Germinal center (tissue), 1 donor: ENCODE measurements around the gene ATP2B2.

ENCODE experiments used
- DNase-seq: peaks from one replicate; pipeline ENCODE4 v3.0.0; 2012; ENCODE audit warnings: mixed read lengths, low spot score

The ATP2B2 gene

DNA sequence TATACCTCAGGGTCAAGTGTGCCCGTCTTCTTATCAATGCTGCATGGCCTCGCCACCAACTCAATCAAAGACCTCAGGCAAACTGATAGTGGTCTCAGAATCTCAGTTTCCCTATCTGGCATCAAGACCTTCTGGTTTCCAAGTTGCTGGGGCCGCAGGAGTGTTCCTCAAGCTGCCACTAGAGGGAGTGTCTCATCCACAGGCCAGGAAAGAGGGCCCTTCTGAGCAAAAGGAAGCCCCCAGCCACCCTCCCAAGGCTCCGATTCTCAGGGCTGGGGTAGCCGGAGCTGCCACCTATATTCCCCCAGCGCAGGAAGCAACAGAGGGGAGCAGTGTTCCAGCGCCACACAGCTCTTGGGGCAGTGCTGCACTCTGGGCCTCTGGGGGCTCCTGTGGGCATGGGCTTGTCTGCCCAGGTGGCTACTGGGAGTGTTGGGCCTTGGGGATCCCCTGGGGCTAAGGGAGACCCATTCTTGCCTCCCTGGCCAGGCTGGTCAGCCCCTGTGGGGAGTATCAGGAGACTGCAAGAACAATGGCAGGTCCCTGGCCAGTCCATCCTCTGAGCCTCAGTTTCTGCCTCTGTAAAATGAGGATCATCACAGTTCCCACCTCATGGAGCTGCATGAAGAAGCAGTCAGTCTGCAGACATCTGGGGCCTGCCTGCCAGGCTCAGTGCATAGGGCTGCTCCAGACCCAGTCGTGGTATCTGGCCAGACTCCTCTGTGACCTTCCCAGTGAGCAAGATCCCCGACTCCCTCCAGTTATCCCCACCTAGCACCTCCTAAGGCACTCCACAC, 161.0 kb downstream of the ATP2B2 start:
- peak; percentile 73 for DNase-seq

DNA sequence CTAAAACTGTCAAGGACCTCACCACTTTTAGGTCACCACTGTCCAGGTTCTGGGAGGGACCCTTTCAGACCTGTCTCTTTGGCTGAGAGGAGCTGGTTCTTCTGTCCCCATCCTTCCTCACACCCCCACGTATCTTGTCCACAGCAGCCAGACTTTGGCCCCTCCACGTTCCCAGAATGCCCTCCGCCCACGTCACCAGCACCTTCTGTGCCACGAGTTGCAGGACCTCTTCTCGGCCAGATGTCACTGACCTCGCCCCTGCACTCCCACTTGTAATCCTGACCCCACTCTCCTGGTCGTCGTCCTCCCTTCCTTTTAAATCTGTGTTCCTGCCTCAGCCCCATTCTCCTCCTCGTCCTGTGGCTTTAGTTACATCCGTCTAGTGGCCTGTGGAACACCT, 161.9 kb downstream of the ATP2B2 start:
- no peak for DNase-seq

DNA sequence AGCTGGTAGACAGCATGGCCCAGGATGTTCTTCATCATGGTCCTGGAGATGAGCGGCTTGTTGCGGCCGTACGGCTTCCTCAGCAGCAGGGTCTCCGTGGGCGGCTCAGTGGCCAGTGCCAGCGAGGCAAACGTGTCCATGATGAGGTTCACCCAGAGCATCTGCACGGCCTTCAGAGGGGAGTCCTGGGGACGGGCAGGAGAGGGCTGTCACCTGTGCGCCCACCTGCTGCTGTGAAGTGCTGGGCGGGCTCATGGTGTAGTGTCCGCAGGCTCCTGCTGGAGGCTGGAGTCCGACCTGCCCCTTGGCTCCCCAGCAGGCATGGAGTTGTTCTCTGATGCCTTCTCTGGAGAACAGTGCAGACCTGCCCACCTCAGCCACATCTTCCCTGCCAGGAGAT, 162.6 kb downstream of the ATP2B2 start:
- no peak for DNase-seq

DNA sequence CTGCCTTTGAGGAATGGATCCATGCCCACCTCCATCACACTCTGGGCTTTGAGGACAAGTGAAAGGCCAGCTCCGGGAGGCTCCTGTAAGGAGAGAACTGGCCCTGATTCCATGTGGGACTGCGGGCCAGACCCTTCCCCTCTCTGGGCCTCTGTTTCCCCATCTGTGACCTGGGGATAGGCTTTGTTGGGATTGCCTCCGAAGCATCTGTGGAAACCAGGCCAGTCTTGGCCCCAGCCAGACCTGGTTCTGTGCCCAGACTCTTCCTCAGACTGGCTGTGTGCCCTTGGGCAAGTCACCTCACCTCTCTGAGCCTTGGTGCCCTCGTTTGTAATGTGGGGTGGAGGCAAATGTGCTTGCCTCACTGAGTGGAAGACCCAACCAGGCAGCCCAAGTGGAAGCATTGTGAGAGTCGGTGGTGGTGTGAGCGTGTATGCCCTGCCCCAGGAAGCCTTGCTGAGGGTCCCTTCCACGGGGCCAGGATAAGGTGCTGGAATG, 163.4 kb downstream of the ATP2B2 start:
- DNase-seq = no peak

DNA sequence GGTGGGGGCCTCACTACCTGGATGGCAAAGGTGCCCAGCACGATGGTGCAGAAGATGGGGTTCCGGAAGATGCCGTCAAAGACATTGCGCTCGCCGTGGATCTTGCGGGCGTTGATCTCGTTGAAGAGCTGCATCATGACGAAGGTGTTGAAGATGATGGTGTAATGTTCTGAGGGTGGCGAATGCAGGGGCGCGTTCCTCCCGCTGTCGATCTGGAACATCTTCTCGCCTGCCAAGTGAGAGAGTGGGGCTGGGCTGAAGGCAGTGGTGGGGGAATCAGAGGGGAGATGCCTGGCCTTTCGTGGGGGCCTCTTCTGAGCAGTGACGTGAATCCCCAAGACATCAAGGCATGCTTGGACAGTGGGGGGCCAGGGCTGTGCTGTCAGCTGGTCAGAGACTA, 164.9 kb downstream of the ATP2B2 start:
- DNase-seq = no peak

DNA sequence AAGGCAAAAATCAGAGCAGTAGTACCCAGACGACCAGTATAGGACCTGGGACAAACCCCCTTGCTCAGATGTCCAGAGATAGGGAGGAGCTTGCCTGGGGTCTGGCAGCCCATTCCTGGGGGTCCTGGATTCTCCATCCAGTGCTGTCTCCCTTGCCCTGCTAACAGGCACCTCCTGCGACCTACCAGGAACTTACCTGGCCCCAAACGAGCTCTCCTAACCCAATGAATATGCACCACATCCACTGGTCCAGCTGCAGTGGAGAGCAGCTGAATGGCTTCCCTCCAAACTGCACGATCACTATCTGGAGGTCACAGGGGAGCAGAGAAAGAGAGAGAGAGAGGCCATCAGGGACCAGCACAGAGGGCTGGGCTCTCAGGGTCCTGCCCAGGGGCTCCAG, 165.3 kb downstream of the ATP2B2 start:
- no peak for DNase-seq

DNA sequence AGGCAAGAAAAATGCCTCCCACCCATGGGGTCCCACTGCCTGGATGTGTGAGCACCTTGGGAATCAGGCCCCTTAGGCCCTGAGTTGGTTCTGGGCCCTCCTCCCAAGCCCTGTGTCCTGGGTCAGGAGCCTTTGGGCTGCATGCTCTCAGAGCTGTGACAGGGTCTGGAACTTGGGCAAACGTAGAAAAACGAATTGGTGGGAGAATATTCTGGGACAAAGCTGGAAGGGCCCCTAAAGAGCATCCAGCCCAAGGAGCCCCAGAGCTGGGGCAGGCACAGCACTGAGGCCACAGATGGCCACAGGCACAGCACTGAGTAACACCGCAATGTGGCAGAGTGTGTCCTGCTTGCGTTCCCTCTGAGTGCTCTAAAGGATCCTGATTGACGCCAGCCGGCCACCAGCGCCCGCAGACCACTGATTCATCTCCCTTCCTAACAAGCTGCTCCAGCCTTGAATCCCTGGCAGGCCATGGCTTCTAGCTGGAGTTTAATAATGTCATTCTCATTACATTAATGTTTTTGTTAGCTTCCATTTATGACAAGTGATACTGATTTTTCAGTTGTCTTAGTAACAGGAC, 165.9 kb downstream of the ATP2B2 start:
- DNase-seq = no peak

DNA sequence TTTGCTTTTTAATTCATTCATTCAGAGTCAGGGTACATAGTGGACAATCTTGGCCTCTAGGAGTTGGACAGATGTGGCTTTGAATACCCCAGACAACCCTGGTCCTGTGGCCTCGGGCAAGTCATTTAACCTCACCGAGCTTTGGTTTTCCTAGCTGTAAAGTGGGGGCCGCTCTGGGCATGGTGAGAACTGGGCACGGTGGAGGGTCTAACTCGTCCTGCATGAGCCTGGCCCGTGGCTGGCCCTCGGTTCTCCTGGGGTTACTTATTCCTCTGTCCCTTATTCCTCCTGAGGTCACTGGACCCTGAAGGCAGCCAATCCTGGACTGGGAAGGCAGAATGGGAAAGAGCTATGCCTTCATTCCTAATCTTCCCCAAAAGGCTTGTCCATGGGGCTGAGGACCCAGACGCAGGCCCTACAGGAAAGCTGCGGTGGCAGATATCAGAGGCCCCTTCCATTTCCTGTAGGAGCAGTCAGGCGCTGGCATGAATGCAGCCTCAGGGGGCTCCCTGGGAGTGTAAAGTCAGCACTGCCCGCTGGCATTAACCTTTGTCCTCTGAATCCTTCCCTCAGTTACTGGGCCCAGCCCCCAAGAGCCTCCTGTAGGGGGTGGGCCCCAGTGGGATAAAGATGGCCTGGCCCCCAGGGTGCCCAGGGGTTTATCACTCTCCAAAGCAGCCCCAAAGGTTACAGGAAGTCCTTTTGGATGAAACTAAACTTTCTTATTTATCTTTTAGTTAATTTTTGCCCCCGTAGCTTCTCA, 166.6 kb downstream of the ATP2B2 start:
- no peak for DNase-seq

DNA sequence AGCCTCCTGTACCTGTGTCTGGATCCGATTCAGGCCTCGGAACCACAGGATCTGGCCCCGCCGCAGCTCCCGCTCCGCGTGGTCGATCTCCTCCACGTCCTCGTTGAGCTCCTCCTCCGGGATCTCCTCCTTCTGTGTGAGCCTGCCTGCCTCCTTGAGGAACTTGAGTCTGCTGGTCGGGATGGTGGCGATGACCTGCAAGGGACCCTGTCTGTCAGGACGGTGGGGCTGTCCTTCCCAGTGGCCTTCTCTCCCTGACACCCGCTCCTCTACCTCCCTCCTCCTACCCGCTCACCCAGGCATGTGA, 167.3 kb downstream of the ATP2B2 start:
- DNase-seq = no peak

DNA sequence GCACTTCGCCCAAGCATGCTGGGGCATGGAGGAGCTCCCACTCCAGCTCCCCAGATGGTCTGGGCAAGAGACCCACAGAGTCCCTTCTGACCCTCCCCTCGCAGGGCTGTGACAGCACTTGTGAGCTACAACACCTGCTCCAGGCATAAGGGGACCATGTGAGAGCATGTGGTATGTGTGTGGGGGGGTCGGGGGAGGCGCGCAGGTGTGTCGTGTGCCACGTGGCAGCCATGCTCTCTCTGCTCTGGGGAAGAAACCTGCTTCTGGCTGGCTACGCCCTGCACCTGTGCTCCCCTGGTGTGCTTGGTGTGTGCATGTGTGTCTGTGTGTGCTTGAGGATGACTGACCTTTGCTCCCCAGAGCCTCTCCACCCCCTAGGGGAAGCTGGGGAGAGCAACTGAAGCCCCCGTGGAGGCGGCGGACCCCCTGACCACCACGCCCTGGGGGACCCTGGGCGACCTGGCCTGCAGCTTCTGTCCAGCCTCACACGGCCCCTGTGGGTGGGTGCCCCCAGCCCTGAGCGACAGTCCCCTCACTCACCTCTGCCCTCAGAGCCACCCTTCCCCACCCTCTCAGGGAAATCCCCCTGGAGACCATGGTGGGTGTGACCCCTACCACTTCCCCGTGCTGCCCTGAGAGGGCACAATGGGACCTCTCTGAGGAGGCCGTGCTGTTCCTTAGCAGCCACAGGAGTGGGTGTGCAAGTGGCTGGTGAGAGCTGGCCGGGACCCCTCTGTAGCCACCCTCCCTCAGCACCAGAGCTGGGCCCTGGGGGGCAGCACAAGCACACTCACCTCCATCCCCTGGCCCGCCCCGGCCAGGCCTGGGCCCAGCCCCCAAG, 167.8 kb downstream of the ATP2B2 start:
- DNase-seq = no peak

DNA sequence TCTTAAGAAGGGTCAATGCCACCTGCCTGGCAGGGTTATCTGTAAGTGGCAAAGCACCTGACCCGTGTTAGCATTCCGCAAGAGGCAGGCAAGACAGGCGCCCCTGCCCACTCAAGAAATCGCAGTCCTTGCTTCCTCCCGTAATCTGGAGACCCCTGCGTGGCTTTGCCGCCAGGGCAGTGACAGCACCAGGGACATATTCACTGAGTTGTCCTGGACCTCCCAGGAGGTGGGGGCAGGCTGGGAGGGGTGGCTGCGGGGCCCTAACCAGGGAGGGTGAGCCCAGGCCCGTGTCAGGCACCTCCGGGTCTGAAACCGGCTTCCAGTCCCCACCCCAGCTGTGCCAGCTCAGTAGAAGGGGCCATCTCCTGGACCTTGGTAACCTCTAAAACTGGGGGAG, 168.6 kb downstream of the ATP2B2 start:
- no peak for DNase-seq

DNA sequence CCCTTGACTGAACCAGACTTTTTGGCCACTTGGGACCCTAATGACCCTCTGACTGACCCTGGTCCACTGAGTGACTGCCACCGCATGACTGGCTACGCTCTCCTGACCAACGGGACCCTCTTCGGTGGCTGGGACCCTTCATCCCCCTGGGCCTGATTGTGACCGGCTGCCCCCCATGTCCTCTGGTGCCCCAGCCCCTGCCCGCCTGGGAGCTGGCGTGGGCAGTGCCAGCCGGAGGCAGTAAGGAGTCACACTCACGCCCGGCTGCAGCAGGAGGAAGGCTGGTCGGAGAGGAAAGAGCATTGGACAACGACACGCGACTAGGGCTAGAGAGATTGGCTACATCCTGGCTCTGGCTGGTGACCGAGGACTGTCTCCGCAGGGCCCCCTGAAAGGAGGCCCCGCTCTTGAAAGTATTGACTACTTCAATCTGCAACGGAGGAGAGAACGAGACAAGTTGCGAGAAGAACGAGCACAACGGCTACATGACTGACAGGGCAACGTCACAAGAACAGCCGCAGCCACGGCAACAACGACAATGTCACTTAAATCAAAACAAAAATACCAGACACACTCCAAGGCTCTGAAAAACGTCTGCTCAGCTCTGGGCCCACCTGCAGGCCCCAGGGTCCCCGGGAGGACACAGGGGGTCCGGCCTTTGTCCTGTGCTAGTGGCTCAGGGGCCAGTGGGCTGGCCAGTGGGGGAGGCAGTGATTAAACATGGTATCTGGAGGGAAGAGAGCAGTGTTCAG, 169.3 kb downstream of the ATP2B2 start:
- DNase-seq = no peak

DNA sequence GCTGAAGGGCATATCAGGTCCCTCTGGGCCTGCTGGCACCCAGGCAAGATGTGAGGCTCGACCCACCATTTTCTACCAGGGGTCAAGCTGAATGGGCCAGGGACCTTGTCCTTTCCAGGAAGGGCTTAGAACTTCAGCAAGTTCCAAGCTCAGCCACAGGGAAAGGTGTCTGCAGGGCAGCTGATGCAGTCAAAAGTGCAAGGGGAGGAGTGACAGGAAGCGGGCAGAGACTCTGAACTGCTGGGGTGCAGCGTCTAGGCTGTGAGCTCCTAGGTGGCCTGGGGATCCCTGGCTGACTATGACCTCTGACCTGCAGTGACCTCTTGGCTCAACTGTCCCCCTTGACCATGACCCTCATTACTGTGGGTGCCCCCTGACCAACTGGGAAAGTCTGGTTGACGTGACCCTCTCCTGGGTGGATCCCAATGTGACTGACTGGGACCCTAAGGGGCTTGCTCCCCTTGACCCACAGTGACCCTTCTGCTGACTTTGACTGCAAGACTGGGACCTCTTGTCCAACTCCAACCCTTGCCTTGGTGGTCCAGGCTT, 170.1 kb downstream of the ATP2B2 start:
- DNase-seq = no peak

DNA sequence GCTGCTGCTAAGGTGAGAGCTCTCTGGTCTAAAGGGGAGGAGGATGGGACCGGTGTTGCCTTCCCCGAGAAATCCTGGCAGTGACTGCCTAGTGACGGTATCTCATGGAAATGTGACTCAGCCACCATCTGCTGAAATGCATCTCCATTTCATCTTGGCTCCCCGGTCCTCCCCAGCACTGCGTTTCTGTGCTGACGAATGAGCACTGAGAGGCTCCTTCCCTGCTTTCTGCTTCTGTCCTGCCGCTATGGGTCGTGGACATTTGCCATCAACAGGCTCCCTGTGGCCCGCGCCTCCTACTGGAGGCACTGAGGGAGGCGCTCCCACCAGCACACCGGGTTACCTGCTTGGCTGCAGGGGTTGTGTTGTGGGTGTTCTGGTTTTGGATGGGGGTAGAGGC, 170.9 kb downstream of the ATP2B2 start:
- DNase-seq = no peak

DNA sequence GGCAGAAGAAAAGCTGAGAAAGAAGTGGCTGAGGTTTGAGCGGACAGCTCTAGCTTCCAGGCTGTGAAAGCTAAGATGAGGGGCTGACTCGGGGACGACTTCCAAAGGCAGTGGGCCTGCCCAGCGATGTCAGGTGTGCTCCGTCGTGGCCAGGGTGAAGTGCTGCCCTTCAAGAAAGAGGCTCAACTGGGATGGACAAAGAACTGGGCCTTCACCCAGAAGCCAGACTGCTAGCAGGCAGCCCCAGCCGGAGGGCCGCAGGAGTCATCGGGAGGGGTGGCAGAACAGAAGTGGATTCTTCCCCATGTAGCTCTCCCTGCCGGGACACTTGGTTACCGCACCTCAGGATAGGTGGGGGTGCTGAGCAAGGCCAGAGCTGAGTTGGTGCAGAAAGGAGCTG, 171.3 kb downstream of the ATP2B2 start:
- no peak for DNase-seq

DNA sequence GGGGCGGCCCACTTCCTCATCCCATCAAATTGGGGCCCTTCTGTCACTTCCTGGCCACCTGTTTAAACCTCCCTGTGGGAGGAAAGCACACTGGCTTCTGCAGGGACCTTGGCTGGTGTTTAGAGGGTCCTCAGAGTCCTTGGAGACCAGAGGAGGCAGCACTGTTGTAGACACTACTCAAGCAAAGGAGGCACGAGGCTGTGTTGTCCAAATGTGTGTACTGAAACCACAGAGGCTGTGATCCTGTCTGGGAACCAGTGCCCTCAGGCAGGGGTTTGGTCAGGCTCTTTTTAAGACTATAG, 172.1 kb downstream of the ATP2B2 start:
- no peak for DNase-seq

DNA sequence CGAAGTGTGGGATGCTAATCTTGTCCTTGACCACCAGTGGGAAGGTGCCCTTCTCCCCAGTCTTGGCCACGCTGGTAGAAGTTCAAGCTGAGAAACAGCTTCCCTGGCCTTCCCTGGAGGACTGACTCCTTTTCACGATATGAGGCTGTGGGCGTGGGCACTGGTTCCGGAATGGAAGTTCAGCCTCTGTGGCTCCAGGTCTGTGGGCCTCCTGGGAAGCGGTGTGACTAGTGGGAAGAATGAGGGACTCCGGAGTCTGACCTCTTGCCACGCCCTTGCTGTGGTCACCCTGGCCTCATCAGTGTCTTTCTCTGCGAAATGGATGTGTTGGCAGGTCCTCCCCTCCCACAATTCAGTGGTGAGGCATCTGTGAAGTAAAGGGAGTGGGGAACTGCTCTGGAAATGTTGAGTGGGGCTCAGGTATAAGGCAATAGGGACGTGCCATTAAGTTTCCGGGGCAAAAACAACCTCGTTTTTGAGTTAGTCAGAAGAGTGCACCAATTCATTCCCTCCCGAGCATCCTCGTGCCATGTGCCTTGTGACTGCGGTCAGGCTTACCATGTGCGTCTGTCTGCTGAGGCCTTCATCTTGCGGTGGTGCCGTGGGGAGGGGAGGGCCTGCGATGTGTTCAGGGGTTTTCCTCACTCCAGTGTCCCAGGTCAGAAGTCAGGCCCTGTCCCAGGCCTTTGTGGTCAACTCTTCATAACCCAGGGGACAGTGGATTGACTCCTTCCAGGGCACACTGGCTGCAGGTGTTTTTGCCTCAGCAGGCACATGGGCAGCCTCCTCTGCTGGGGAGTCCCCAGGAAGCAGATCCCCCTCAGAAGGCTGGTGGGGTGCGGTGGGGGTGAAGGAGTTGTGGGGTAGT, 172.7 kb downstream of the ATP2B2 start:
- DNase-seq = no peak

DNA sequence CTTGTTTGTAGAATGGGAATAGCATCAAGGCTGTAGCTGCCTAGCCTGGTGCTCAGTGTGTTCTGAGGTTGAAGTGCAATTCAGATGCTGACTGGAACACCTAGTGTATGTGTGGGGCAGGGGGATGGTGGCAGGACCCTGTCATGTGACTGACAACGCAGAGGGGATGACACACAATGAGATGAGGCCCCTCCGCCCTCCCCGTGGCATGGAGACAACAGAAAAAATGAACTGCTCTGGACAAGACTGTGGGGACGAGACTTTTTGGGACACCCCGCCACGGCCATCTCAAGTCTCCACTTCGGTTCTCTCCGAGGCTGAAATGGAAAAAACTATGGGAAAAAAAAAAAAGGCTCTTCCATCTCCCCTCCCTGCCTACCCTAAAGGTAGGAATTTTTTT, 174.1 kb downstream of the ATP2B2 start:
- no peak for DNase-seq

DNA sequence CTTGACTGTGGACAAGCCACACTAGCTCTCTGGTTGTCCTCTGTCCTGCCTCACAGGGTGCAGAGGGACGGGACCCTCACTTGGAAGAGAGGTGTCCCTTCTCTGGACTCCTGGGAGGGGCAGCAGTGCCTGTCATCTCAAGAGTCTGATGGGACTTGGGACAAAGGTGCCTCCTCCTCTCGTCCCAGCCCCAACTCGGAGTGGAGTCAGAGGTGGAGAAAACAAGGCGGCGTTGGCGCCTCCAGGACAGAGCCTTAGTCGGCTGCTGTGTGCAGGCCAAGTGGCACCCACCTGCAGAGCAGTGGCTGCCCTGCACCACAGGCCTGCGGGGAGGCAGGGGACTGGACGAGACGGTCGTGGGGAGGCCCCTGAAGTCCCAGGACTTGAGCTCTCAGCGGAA, 175.1 kb downstream of the ATP2B2 start:
- DNase-seq = no peak

DNA sequence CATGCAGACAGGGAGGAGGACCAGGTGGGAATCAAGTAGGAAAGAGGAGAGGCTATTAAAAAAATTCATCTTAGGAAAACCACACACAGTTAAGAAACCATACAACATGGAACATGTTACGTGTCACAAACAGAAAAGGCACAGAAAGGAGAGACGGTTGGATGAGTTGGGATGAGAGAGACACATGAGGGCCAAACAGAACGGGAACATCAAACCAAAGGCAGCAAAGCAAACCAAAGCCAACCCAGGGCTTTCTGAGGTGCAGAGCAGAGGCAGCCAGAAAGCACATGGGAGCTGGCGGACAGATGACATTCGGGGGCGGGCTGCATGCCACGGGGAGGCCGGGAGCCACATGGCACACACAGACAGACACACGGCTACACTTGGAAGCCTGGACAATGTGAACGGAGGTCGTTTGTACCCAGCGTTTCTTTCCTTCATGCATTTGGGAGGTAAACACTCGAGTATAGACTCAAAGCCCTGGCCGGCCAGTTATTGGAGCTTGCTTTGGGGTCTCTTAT, 175.8 kb downstream of the ATP2B2 start:
- DNase-seq = no peak
